Thyroid gland (tissue), 4 donors: ENCODE results near the gene SLCO2A1.

Experiments used
- POLR2A ChIP-seq, 2 donors: fragments of 450-650 bp; IDR thresholded peaks; one replicate each; pipeline ENCODE4 v1.6.1; 2017; ENCODE audit warnings: antibody characterized with exemption in 2 of 2, mild to moderate bottlenecking in 2 of 2, moderate library complexity in 1 of 2
- TF ChIP-seq, protein P1 (sequence below), 6 experiments: fragments of 200-600 bp in 3 of 6; fragments of 450-650 bp in 3 of 6; sonication (generic) in 3 of 6; IDR thresholded peaks; one replicate each; pipeline ENCODE4 v1.5.1; 2016 to 2019; ENCODE audit warnings: antibody characterized with exemption in 6 of 6, mild to moderate bottlenecking in 2 of 6, inconsistent platforms in 1 of 6, moderate library complexity in 1 of 6

DNA sequence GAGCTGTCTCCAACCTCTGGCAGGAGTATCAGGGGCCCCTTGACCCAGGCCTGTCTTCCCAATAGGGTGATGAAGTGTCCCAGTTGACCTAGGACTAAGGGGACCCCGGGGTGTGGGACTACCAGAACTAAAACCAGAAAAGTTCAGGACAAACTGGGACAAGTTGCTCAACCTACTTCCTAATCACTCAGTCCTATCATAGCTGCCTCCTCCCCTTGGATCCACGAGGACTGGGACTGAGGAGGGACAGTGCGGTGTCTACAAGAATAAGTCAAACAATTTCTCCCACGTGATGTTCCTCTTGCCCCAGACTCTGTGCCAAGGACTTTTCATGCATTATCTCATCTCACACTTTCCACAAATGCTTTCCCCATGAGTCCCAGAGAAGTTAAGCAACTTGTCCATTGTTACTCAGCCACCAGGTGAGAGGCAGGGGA, 49.4 kb upstream of the SLCO2A1 start:
- TF ChIP-seq POLR2A (IDR thresholded peaks at IDR 0.05): no peak
- TF ChIP-seq, protein P1, sequence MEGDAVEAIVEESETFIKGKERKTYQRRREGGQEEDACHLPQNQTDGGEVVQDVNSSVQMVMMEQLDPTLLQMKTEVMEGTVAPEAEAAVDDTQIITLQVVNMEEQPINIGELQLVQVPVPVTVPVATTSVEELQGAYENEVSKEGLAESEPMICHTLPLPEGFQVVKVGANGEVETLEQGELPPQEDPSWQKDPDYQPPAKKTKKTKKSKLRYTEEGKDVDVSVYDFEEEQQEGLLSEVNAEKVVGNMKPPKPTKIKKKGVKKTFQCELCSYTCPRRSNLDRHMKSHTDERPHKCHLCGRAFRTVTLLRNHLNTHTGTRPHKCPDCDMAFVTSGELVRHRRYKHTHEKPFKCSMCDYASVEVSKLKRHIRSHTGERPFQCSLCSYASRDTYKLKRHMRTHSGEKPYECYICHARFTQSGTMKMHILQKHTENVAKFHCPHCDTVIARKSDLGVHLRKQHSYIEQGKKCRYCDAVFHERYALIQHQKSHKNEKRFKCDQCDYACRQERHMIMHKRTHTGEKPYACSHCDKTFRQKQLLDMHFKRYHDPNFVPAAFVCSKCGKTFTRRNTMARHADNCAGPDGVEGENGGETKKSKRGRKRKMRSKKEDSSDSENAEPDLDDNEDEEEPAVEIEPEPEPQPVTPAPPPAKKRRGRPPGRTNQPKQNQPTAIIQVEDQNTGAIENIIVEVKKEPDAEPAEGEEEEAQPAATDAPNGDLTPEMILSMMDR (IDR thresholded peaks at IDR 0.05): no peak
